Karpas-422 (cell line): ENCODE data around the gene SLC23A2. TPM values are rescaled to one million over a fixed set of nuclear protein-coding genes. Genes with fewer than 3 reads are reported as not detected.
A peak's percentile ranks its signal among the peaks of the same experiment; 100 is the strongest.

Experiments
- DNase-seq: peaks from one replicate; pipeline ENCODE4 v3.0.0-alpha.2; 2015
- H2AFZ ChIP-seq: fragments of 200-600 bp; sonication (generic); 2 replicates; pipeline ENCODE4 v1.6.1; 2014; ENCODE audit warnings: antibody characterized with exemption, low read length, mixed read lengths
- H3K27ac ChIP-seq: fragments of 200-600 bp; sonication (generic); 2 replicates; pipeline ENCODE4 v1.5.1; 2014; ENCODE audit warnings: mild to moderate bottlenecking, low read length, moderate library complexity
- H3K27me3 ChIP-seq: fragments of 200-600 bp; sonication (generic); 2 replicates; pipeline ENCODE4 v1.6.1; 2014; ENCODE audit warnings: low read length, mixed read lengths
- H3K36me3 ChIP-seq: fragments of 200-600 bp; sonication (generic); 2 replicates; pipeline ENCODE4 v1.6.1; 2014; ENCODE audit warnings: low read length, mixed read lengths; ENCODE audit not compliant: insufficient read depth
- H3K4me1 ChIP-seq: fragments of 200-600 bp; sonication (generic); 2 replicates; pipeline ENCODE4 v1.6.1; 2014; ENCODE audit warnings: mild to moderate bottlenecking, low read length, mixed read lengths
- H3K4me2 ChIP-seq: fragments of 200-600 bp; sonication (generic); 2 replicates; pipeline ENCODE4 v1.6.1; 2014; ENCODE audit warnings: low read length, low read depth, mild to moderate bottlenecking; ENCODE audit not compliant: poor library complexity, severe bottlenecking
- H3K4me3 ChIP-seq: fragments of 200-600 bp; sonication (generic); 2 replicates; pipeline ENCODE4 v1.5.1; 2014; ENCODE audit warnings: mild to moderate bottlenecking, antibody characterized with exemption, low read length, mixed read lengths
- H3K79me2 ChIP-seq: fragments of 200-600 bp; sonication (generic); 2 replicates; pipeline ENCODE4 v1.6.1; 2014; ENCODE audit warnings: mild to moderate bottlenecking, low read length, mixed read lengths
- H3K9ac ChIP-seq: fragments of 200-600 bp; sonication (generic); 2 replicates; pipeline ENCODE4 v1.6.0; 2014; ENCODE audit warnings: low read length
- H3K9me2 ChIP-seq: fragments of 200-600 bp; sonication (generic), shearing (Covaris generic); replicated peaks from 2 replicates; pipeline ENCODE4 v1.6.0; 2014; ENCODE audit warnings: mild to moderate bottlenecking, low read length, moderate library complexity; ENCODE audit not compliant: insufficient read depth
- H3K9me3 ChIP-seq: fragments of 300-700, 200-600 bp; sonication (generic); 2 replicates; pipeline ENCODE4 v1.6.1; 2014; ENCODE audit warnings: low read length, mixed read lengths
- H4K20me1 ChIP-seq: fragments of 200-600 bp; sonication (generic); 2 replicates; pipeline ENCODE4 v1.6.1; 2014; ENCODE audit warnings: mild to moderate bottlenecking, antibody characterized with exemption, low read length, low read depth; ENCODE audit not compliant: insufficient read depth
- total RNA-seq: library from RNA; depleted of rRNA; stranded (reverse); fragments of >200 nt; shearing (Covaris generic); gene quantifications from 2 replicates; pipeline ENCODE4 v1.2.3, GENCODE V29; 2014; ENCODE audit warnings: low replicate concordance

SLC23A2 gene
- total RNA-seq, 1 experiment from 2014 or later = 49.2 TPM

GRCh38 chr20:4956200-4956810 lies 45.0 kb downstream of the SLC23A2 start:
- Histone ChIP-seq H3K9me2 (no peaks in the 10 kb centered on the region), H3K9me3 (no peaks in the 10 kb centered on the region), H3K9ac (no peak overlapping the region), H2AFZ (no peak overlapping the region), H3K4me2 (no peak overlapping the region), H3K36me3 (no peaks in the 10 kb centered on the region; the same call in 1 of the 2 replicates), H3K4me3 (no peak overlapping the region), H4K20me1 (peaks cover under 1% of the 10 kb centered on the region; the same call in 1 of the 2 replicates), H3K27me3 (no peaks in the 10 kb centered on the region), H3K27ac (peak overlapping the region; percentile 68), H3K4me1 (peaks cover 26% of the 10 kb centered on the region), H3K79me2 (peaks cover 75% of the 10 kb centered on the region)
- DNase-seq = peak; percentile 91

DNA sequence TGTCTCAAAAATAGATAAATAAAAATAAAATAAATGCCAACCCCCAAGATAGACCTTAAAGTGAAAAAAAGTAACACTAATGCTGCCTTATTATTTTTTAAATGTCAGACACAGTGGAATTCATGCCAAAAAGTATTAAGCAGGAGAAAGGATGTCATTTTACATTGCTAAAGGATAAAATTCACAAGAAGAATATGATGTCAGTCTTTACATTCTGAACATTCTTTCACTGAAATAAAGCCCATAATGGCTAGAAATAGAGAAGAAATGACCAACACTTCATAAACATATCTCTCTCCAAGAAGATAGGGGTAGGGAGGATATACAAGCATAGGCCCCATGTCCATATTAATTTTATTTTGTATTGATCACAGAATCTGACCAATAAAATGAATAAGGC lies 47.4 kb downstream of the SLC23A2 start:
- Histone ChIP-seq H4K20me1 (peaks cover 20% of the 10 kb centered on the region), H3K9me3 (no peaks in the 10 kb centered on the region), H3K79me2 (peaks cover 77% of the 10 kb centered on the region), H2AFZ (no peak overlapping the region), H3K4me1 (peaks cover 50% of the 10 kb centered on the region), H3K4me2 (no peak overlapping the region), H3K27ac (no peak overlapping the region), H3K9me2 (no peaks in the 10 kb centered on the region), H3K4me3 (no peak overlapping the region), H3K27me3 (no peaks in the 10 kb centered on the region), H3K36me3 (no peaks in the 10 kb centered on the region; the same call in 1 of the 2 replicates), H3K9ac (no peak overlapping the region)
- no peak for DNase-seq

- H3K27me3 ChIP-seq = no peaks in the 10 kb centered on the region
- peaks cover 84% of the 10 kb centered on the region for H3K79me2 ChIP-seq
- H3K4me2 ChIP-seq = no peak overlapping the region
- peaks cover 25% of the 10 kb centered on the region for H4K20me1 ChIP-seq
- H3K9me3 ChIP-seq = no peaks in the 10 kb centered on the region
- H3K4me3 ChIP-seq = no peak overlapping the region
- no peaks in the 10 kb centered on the region for H3K9me2 ChIP-seq
- H3K9ac ChIP-seq = no peak overlapping the region
- peaks cover 55% of the 10 kb centered on the region for H3K4me1 ChIP-seq
- no peak overlapping the region for H3K27ac ChIP-seq
- H2AFZ ChIP-seq = no peak overlapping the region
- DNase-seq = no peak
- peaks cover 7% of the 10 kb centered on the region; the same call in 1 of the 2 replicates for H3K36me3 ChIP-seq
Observed at GRCh38 chr20:4952229-4952628, 49.1 kb downstream of the SLC23A2 start.

DNA sequence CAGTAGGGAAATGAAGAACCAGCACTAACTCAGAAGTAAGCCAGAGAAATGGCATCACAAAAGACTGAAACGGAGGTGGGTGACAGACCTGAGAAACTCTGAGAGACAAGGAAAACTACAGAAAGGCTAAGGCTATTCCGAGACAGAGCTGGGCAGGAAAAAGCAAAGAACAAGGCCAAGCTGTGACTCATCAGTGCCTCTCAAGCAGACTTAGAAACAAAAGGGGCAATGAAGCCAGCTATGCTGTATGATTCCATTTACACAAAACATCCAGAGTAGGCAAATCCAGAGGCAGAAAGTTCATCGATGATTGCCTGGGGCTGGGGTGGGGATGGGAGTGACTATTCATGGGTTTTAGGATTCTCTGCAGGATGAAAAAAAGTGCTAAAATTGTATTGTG lies 50.0 kb downstream of the SLC23A2 start:
- H3K9me3 ChIP-seq = no peaks in the 10 kb centered on the region
- H3K4me3 ChIP-seq = no peak overlapping the region
- H3K4me2 ChIP-seq = no peak overlapping the region
- no peak for DNase-seq
- H4K20me1 ChIP-seq = peaks cover 25% of the 10 kb centered on the region
- no peak overlapping the region for H2AFZ ChIP-seq
- H3K9ac ChIP-seq = 0 out of 2 replicates have a peak overlapping the region, but pooled peaks have one; percentile 25
- peak overlapping the region; percentile 65 for H3K27ac ChIP-seq
- peaks cover 86% of the 10 kb centered on the region for H3K79me2 ChIP-seq
- peaks cover 7% of the 10 kb centered on the region; the same call in 1 of the 2 replicates for H3K36me3 ChIP-seq
- no peaks in the 10 kb centered on the region for H3K9me2 ChIP-seq
- H3K27me3 ChIP-seq = no peaks in the 10 kb centered on the region
- peaks cover 61% of the 10 kb centered on the region for H3K4me1 ChIP-seq

- Histone ChIP-seq H4K20me1 (peaks cover 25% of the 10 kb centered on the region), H3K9ac (peak overlapping the region; percentile 34; the same call in 1 of the 2 replicates), H3K4me3 (peak overlapping the region; percentile 43; the same call in 1 of the 2 replicates), H3K4me1 (peaks cover 61% of the 10 kb centered on the region), H2AFZ (no peak overlapping the region), H3K9me2 (no peaks in the 10 kb centered on the region), H3K36me3 (peaks cover 7% of the 10 kb centered on the region; the same call in 1 of the 2 replicates), H3K27me3 (no peaks in the 10 kb centered on the region), H3K4me2 (peak overlapping the region; percentile 62), H3K9me3 (no peaks in the 10 kb centered on the region), H3K27ac (peak overlapping the region; percentile 65), H3K79me2 (peaks cover 86% of the 10 kb centered on the region)
- no peak for DNase-seq
Observed at GRCh38 chr20:4950841-4951240, 50.5 kb downstream of the SLC23A2 start.

- no peak for DNase-seq
- H3K27ac ChIP-seq = peak overlapping the region; percentile 65
- H3K9me3 ChIP-seq = no peaks in the 10 kb centered on the region
- peaks cover 7% of the 10 kb centered on the region; the same call in 1 of the 2 replicates for H3K36me3 ChIP-seq
- peaks cover 86% of the 10 kb centered on the region for H3K79me2 ChIP-seq
- peaks cover 60% of the 10 kb centered on the region for H3K4me1 ChIP-seq
- H2AFZ ChIP-seq = no peak overlapping the region
- peak overlapping the region; percentile 43; the same call in 1 of the 2 replicates for H3K4me3 ChIP-seq
- peak overlapping the region; percentile 62 for H3K4me2 ChIP-seq
- H3K27me3 ChIP-seq = no peaks in the 10 kb centered on the region
- H3K9ac ChIP-seq = peak overlapping the region; percentile 34
- no peaks in the 10 kb centered on the region for H3K9me2 ChIP-seq
- H4K20me1 ChIP-seq = peaks cover 25% of the 10 kb centered on the region
Observed at GRCh38 chr20:4950437-4950836, 50.9 kb downstream of the SLC23A2 start.

DNA sequence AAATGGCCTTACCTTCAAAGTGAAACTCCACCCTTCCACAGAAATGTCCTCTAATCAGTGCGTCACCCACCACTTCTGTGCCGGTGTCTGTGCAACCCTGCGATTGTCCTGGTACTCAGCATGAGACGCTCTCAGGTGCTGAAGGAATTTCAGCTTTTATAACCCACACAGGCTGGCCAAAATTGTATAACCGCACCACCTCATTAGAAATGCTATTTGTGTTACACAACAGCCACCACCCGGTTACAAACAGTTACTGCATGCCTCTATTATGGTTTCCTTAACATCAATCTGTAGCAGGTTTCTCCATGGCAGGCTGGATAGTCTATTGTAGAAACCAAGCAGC lies 51.5 kb downstream of the SLC23A2 start:
- H3K9ac ChIP-seq = peak overlapping the region; percentile 34
- H3K36me3 ChIP-seq = peaks cover 7% of the 10 kb centered on the region; the same call in 1 of the 2 replicates
- peak overlapping the region; percentile 62 for H3K4me2 ChIP-seq
- peak; percentile 78 for DNase-seq
- H3K27me3 ChIP-seq = no peaks in the 10 kb centered on the region
- H3K9me3 ChIP-seq = no peaks in the 10 kb centered on the region
- H3K79me2 ChIP-seq = peaks cover 86% of the 10 kb centered on the region
- no peaks in the 10 kb centered on the region for H3K9me2 ChIP-seq
- peak overlapping the region; percentile 65 for H3K27ac ChIP-seq
- peak overlapping the region; percentile 43 for H3K4me3 ChIP-seq
- H2AFZ ChIP-seq = no peak overlapping the region
- peaks cover 25% of the 10 kb centered on the region for H4K20me1 ChIP-seq
- peaks cover 66% of the 10 kb centered on the region for H3K4me1 ChIP-seq

DNA sequence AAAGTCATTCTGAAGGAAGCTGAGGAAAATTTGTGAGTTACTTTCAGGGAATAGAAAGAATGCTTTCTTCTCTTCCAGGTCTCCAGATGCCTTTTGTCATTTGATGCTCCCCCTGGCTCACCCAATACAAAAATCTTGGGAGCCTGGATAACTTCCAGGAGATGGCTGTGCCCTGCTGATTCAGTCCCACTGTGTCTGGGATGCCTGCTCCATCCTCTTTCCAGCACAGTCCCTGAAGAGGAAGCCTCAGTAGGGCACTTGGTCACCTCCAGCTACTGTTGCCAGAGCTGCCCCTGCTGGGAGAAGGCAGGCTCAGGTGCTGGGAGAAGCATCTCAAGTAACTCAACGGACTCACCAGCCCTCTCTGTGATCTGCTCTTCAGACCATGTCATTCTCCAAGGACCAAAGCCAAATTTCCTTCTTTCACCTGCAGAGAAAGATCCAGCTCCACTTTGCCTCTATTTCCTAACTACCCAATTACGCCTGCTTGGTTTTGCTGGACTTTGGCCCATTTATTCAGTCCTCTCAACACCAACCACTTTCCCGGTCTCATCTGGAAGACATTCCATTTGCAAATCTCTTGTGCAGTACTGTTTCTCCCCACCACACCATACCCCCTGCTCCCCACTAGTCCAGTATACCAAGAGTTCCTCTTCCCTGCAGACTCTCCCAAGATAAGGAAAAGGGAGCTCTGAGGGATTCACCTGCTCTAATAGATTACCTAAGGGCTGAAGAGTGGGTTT lies 53.3 kb downstream of the SLC23A2 start:
- DNase-seq = no peak
- H3K4me3 ChIP-seq = no peak overlapping the region
- H2AFZ ChIP-seq = no peak overlapping the region
- no peaks in the 10 kb centered on the region for H3K27me3 ChIP-seq
- H3K9me3 ChIP-seq = no peaks in the 10 kb centered on the region
- H4K20me1 ChIP-seq = peaks cover 25% of the 10 kb centered on the region
- peaks cover 90% of the 10 kb centered on the region for H3K79me2 ChIP-seq
- H3K9ac ChIP-seq = no peak overlapping the region
- H3K4me2 ChIP-seq = peak overlapping the region; percentile 24
- H3K4me1 ChIP-seq = peaks cover 83% of the 10 kb centered on the region
- H3K9me2 ChIP-seq = no peaks in the 10 kb centered on the region
- 0 out of 2 replicates have a peak, but pooled peaks cover 7% of the 10 kb centered on the region for H3K36me3 ChIP-seq
- H3K27ac ChIP-seq = peak overlapping the region; percentile 32
